ENCODE data around the gene RPL35.

The RPL35 gene

DNA sequence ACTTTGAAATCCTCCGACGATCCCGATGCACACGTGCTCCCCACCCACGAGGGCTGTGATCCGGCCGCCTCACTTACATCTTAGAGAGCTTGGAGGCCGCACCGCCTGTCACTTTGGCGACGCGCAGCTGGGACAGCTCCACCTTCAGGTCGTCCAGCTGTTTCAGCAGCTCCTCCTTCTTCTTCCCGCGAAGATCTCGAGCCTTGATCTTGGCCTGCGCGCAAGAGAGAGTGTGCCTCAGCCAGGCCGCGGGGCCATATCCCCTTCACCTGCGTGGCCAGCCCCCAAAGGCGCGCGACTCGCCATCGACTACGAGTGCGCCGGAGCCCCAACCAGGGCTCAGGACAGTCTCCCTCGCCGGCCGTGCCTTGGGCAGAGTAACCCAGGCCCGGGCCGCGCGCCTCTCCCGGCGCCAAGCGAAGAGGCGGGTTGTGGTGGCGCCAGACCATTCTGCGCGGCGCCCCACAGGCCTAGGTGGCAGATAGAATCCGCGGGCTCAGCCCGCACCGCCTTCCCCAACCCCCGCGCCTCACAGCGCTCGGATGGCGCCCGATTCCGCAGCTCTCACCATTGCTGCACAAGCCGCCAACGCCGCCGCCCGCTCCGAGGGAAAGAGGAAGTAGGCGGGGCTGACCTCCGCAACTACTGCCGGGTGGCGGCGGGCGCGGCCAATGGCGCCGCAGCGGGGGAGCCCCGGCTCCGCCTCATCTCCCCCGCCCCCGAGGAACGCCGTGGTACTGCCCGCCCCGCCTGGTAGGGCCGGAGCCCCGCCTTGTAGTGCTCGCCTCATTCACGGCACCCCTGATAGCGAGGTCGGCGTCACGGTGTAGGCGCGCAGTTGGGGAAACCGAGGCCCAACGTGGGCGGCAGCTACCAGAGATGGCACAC lies at the start of gene RPL35, which contains the start of gene ARPC5L:
Gene RPL35 (minus strand): TSS at position 616 of the 888 bp plus-strand sequence. CDS start 45 bp downstream, at position 571.
Gene ARPC5L (plus strand): TSS at position 789 of the 888 bp plus-strand sequence. CDS start 7,161 bp downstream, outside the sequence.
- peak; percentile 96 for DNase-seq (ENCODE audit: low spot score)

GRCh38 chr9:124908098-124908497 lies 46.3 kb upstream of the RPL35 start:
- no peak for DNase-seq (ENCODE audit: low spot score)

DNA sequence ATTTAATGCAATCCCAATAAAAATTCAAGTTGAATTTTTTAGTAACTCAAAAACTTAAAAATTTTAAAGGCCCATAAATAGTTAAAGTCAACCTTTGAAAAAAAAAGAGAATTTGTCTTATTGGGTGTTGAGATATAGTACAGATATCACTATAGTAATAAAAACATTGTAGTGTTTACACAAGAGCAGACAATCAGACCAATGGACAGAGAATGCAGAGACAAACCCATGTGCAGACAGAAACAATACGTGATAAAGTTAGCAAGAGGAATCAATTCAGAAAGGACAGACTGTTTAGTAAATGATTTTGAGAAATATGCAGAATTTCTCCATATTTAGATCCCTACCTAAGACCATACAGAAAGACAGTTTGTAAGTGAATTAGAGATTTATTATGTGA lies 45.2 kb upstream of the RPL35 start:
- DNase-seq (ENCODE audit: low spot score): no peak

GRCh38 chr9:124899845-124900244 lies 38.1 kb upstream of the RPL35 start:
- no peak for DNase-seq (ENCODE audit: low spot score)

GRCh38 chr9:124897570-124898460 lies 36.1 kb upstream of the RPL35 start:
- no peak for DNase-seq (ENCODE audit: low spot score)

- DNase-seq (ENCODE audit: low spot score): peak; percentile 33
Observed at GRCh38 chr9:124894741-124895170, 33.0 kb upstream of the RPL35 start.

DNA sequence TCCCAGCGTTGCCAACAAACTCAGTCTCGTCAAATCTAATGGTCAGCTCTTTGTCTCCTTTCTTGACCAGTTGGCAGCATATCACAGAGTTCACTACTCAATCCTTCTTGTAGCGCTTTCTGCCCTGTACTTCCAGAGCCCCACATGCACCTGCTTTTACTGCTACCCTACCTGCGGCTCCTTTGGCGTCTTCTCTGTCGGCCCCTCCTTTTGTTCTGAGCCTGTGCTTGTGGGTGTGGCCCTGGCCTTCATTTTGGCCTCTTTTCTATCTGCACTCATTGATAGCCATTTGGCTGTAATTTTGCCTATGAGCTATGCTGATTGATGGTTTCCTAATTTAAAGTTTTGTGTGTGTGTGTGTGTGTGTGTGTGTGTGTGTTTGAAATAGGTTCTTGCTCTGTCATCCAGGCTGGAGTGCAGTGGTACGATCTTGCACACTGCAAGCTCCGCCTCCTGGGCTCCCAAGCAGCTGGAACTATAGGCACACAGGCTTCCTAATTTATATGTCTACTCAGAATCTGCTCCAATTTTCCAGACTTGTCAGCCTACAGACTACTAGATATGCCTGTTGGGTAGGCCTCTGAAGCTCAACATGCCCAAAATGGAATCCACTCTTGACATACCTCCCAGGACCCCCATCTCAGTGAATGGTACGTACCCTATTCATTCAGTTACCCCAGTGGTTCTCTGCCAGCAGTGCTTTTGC lies 32.4 kb upstream of the RPL35 start:
- DNase-seq (ENCODE audit: low spot score): no peak

GRCh38 chr9:124890179-124890578 lies 28.4 kb upstream of the RPL35 start:
- no peak for DNase-seq (ENCODE audit: low spot score)

- no peak for DNase-seq (ENCODE audit: low spot score)
Observed at GRCh38 chr9:124889006-124889405, 27.2 kb upstream of the RPL35 start.

- no peak for DNase-seq (ENCODE audit: low spot score)
Observed at GRCh38 chr9:124887832-124888231, 26.1 kb upstream of the RPL35 start.

- no peak for DNase-seq (ENCODE audit: low spot score)
Observed at GRCh38 chr9:124886866-124887492, 25.2 kb upstream of the RPL35 start.

GRCh38 chr9:124886461-124886860 lies 24.7 kb upstream of the RPL35 start:
- no peak for DNase-seq (ENCODE audit: low spot score)

DNA sequence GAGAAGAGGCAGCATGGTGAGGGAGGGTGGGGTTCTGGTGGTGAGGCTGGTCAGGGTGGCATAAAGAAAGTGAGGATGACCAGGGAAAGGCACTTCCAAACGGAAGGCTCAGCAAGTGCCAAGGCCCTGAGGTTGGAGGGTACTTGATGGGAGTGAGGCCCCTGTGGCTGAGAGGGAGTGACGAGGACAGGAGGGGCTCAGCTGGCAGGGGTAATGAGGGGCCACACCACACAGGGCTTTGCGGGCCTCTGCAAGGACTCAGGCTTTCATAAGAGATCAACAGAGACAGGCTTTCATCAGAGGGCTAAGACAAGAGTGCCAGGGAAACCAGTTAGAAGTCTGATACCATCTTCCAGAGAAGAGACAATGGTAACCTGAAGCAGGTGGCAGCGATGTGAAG lies 23.8 kb upstream of the RPL35 start:
- DNase-seq (ENCODE audit: low spot score): no peak

DNA sequence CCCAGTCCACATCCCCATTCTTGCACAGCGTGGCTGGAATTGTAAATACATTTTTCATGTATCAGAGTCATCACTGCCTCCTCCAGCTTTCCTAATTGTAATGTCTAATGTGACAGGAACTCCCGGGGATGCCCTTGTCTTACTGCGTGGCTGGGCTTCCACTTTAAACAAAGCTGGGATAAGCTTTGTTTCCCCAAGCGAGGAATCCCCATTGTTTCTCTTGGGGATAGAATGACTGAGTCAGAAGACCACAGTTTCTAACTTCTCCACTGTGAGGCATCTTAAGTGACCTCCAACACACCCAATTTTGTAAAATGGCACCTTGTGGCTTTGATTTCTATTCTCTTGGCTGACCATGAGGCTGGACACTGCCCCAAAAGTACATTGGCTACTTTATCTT lies 22.6 kb upstream of the RPL35 start:
- no peak for DNase-seq (ENCODE audit: low spot score)

DNA sequence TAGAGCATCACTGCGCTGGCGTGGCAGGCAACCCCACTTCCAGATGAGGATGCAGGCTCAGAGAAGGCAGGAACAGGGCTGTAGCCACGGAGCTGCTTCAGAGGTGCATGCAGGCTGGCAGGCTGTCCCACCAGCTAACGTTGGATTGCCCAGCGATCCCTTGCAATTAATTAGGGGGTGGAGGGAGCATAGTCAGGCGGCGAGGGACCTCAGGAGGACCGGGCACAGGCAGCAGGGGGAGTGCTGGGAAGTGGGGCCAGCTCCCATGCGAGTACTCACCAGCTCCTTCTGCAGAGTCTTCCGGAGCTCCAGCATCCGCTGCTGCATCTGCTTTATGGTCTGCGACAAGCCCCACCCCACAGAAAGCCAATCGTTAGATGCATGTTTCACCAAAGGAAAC lies 20.5 kb upstream of the RPL35 start:
- no peak for DNase-seq (ENCODE audit: low spot score)

DNA sequence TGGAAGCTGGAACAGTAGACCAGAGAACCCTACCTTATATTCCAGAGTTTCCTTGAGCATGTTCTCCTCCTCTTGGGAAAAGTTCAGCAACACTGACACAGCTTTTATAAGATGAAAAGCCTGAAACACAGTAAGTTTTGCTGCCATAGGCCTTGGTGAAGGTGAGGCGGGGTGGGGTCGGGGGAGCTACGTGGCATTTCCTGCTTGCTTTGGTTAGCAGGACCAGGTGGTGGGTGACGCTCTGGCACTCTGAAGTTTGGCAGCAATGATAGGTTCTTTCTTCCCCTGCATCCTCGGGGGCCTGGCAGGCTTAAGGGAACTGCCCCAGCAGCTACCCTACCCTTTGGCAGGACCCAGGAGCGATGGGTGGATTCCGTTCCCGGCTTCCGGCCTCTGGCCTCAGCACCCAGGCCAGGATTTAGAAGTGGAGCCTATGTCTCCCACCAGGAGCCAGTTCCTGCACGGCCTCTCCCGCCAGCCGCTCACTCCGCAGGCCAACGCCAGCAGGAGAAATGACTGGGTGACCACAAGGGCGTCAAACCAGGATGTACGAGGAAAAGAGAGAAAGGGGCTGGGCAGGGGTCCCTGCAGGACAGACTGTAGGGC lies 19.5 kb upstream of the RPL35 start:
- no peak for DNase-seq (ENCODE audit: low spot score)

DNA sequence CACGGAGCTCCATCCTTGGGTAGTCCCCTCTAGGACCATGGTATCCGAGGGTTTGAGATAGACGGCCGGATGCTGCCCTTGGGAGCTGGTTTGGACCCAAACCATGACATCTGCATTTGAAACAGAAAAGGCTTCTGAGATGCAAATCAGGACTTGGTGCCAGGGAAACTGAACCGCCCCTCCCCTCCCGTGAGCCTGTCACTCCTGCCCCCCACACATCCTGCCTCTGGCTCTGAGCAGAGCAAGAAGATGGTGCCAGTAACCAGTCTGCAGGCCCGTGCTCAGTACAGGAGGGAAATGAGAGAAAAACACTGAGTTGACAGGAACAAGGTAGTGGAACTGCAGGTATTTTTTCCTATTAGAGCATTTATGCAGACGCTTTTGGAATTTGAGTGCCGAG lies 18.7 kb upstream of the RPL35 start:
- DNase-seq (ENCODE audit: low spot score): no peak

DNA sequence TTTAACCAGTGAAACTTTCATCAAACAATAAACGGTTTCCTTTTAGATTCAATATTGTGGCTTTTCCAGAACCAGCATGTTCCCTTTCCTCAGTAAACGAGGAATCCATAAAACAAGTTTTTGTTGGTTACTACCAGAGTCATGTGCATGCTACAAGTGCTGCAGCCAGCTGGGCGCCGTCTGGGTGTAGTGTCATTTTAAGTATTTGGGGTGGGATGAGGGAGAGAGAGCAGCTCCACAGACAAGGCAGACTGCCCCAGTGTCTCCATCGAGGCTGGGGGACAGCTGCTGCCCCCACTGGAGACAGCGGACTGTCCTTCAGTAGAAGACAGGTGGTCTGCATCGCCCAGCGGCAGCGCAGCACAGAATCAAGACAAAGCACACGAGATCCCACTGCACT lies 17.5 kb upstream of the RPL35 start:
- no peak for DNase-seq (ENCODE audit: low spot score)

- no peak for DNase-seq (ENCODE audit: low spot score)
Observed at GRCh38 chr9:124878518-124878917, 16.8 kb upstream of the RPL35 start.

DNA sequence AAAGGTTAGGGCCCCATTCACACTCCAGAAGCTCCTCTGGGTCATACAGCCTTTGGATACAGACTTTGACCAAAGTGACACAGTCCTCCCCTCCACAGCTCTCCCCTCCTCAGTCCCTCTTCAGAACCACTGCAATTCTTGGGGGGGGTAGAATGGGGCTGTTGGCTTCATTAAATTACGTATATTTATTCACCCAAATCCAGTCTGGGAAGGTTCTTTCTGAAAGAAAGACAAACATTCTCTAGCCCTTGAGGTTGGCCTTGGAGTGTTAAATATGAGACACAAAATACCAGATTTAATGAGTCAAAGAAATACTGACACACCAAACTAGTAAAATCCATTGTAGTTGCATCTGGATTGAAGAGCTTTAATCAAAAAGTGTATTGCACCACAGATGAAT lies 16.3 kb upstream of the RPL35 start:
- no peak for DNase-seq (ENCODE audit: low spot score)
